Cardiac fibroblast (primary cell): ENCODE measurements around the gene NECAB2.

Experiments
- DNase-seq, 2 donors: peaks; one replicate each; pipeline versions ENCODE4 v3.0.0 to v3.0.0-alpha.2; 2010; ENCODE audit warnings: low read depth in 2 of 2
- H3K4me3 ChIP-seq, 2 donors: replicated peaks in 1 of 2; 1 replicate in 1 of 2; 2 replicates in 1 of 2; pipeline ENCODE4 v1.5.1; 2011; ENCODE audit warnings: low read depth in 2 of 2, low read length in 2 of 2, mild to moderate bottlenecking in 2 of 2, moderate library complexity in 1 of 2
- CTCF ChIP-seq: IDR thresholded peaks from one replicate; pipeline ENCODE4 v1.5.1; 2011; ENCODE audit warnings: low read depth, mild to moderate bottlenecking, low read length, inconsistent platforms

NECAB2 gene

DNA sequence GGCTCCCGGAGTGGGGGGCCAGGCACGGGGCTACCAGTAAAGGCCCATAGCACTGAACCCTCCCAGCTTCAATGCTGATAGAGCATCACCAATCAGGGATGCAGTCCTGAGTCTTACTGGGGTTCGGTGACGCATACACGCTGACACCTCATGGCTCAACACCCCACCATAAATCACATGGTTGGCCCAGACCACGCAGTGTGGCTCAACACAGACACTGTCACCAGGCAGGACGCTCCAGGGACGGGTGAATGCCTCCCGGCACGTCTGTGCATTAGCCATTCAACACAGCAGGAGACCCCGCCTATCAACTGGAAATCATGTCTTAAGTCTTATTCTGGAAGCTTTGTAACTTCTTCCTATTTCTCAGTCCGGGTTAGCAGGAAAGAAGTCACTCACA is 35.0 kb downstream of the NECAB2 start:
- H3K4me3 ChIP-seq: no peak overlapping the region
- no peak for DNase-seq
- TF ChIP-seq CTCF: no peak

GRCh38 chr16:84004442-84004841 is 36.4 kb downstream of the NECAB2 start:
- no peak overlapping the region for H3K4me3 ChIP-seq

GRCh38 chr16:84005391-84005790 is 37.3 kb downstream of the NECAB2 start:
- no peak overlapping the region for H3K4me3 ChIP-seq
- TF ChIP-seq CTCF: no peak
- DNase-seq: no peak

More at GRCh38 chr16:84004442-84004841, 36.4 kb downstream of the NECAB2 start:
- no peak for DNase-seq
- TF ChIP-seq CTCF: no peak

- no peak for TF ChIP-seq CTCF
- DNase-seq: no peak
- H3K4me3 ChIP-seq: no peak overlapping the region
These were observed 39.5 kb downstream of the NECAB2 start for GRCh38 chr16:84007520-84007919.

- no peak for DNase-seq
- no peak for TF ChIP-seq CTCF
- H3K4me3 ChIP-seq: no peak overlapping the region
These were observed 39.9 kb downstream of the NECAB2 start for GRCh38 chr16:84007965-84008364.

- DNase-seq: no peak
- TF ChIP-seq CTCF: no peak
- no peak overlapping the region for H3K4me3 ChIP-seq
These were observed 41.2 kb downstream of the NECAB2 start for GRCh38 chr16:84009282-84009681.
